T-helper 2 cell (primary cell): ENCODE data around the gene FSTL4.

Source experiments
- DNase-seq, 5 experiments: peaks; one replicate each; pipeline versions ENCODE4 v3.0.0 to v3.0.0-alpha.2; 2012 to 2022

FSTL4 gene

GRCh38 chr5:133278317-133278716 is 334.0 kb downstream of the FSTL4 start:
- no peak for DNase-seq

GRCh38 chr5:133277744-133278143 is 334.6 kb downstream of the FSTL4 start:
- DNase-seq: no peak

GRCh38 chr5:133276171-133276570 is 336.2 kb downstream of the FSTL4 start:
- no peak for DNase-seq

- no peak for DNase-seq
Measured at GRCh38 chr5:133275631-133276030, 336.7 kb downstream of the FSTL4 start.

GRCh38 chr5:133274597-133274935 is 337.8 kb downstream of the FSTL4 start:
- no peak for DNase-seq

GRCh38 chr5:133273661-133274596 is 338.4 kb downstream of the FSTL4 start:
- no peak for DNase-seq

GRCh38 chr5:133272345-133272744 is 340.0 kb downstream of the FSTL4 start:
- DNase-seq: no peak

- DNase-seq: no peak
Measured at GRCh38 chr5:133271606-133272005, 340.7 kb downstream of the FSTL4 start.

- no peak for DNase-seq
Measured at GRCh38 chr5:133269691-133270090, 342.6 kb downstream of the FSTL4 start.

GRCh38 chr5:133267601-133268000 is 344.7 kb downstream of the FSTL4 start:
- no peak for DNase-seq

GRCh38 chr5:133266966-133267365 is 345.4 kb downstream of the FSTL4 start:
- no peak for DNase-seq

- no peak for DNase-seq
Measured at GRCh38 chr5:133266527-133266878, 345.8 kb downstream of the FSTL4 start.

- no peak for DNase-seq
Measured at GRCh38 chr5:133265720-133266526, 346.4 kb downstream of the FSTL4 start.

- DNase-seq: no peak
Measured at GRCh38 chr5:133265257-133265656, 347.1 kb downstream of the FSTL4 start.

GRCh38 chr5:133262690-133263089 is 349.7 kb downstream of the FSTL4 start:
- no peak for DNase-seq

GRCh38 chr5:133261993-133262392 is 350.3 kb downstream of the FSTL4 start:
- no peak for DNase-seq

- no peak for DNase-seq
Measured at GRCh38 chr5:133260715-133261114, 351.6 kb downstream of the FSTL4 start.

- DNase-seq: peak in 1 of 5 experiments; percentile 56
Measured at GRCh38 chr5:133259199-133259997, 352.9 kb downstream of the FSTL4 start.

- peak in 1 of 5 experiments; percentile 19 for DNase-seq
Measured at GRCh38 chr5:133257977-133258376, 354.4 kb downstream of the FSTL4 start.

- DNase-seq: no peak
Measured at GRCh38 chr5:133256276-133256675, 356.1 kb downstream of the FSTL4 start.

- no peak for DNase-seq
Measured at GRCh38 chr5:133254803-133255202, 357.5 kb downstream of the FSTL4 start.

GRCh38 chr5:133253671-133254070 is 358.7 kb downstream of the FSTL4 start:
- no peak for DNase-seq

- DNase-seq: no peak
Measured at GRCh38 chr5:133253070-133253469, 359.3 kb downstream of the FSTL4 start.
